K562 (cell line): Measurements from ENCODE around the gene PARD3. TPM values are rescaled to one million over a fixed set of nuclear protein-coding genes. Genes with fewer than 3 reads are reported as not detected.
A peak's percentile ranks its signal among the peaks of the same experiment; 100 is the strongest.

Source experiments
- ATAC-seq: fragments of 200-7000 bp; cut with Tn5 transposase; 3 replicates; pipeline ENCODE4 v1.9.1; 2020; ENCODE audit warnings: moderate library complexity
- BruUV-seq: library from RNA; stranded (reverse); fragments of 400-500 nt; replicated peaks from 2 replicates; lab custom pipeline; 2021; lab: Mats Ljungman, UMichigan
- CTCF ChIA-PET: fragments of 300-600 bp; formaldehyde crosslinking; extraction: SDS; loops from one replicate; lab custom pipeline; 2021; ENCODE audit warnings: low intra/inter-chr PET ratio; lab: Yijun Ruan, JAX
- POLR2A ChIA-PET: fragments of 300-600, 350-650 bp; sonication (Branson Sonifier 250); formaldehyde crosslinking; extraction: SDS; loops from one replicate; lab custom pipeline; 2021; ENCODE audit warnings: antibody characterized with exemption, inconsistent platforms; lab: Yijun Ruan, JAX
- DNase-seq, 4 experiments: peaks; one replicate each; pipeline versions ENCODE4 v3.0.0 to v3.0.0-alpha.2; 2011 to 2018; ENCODE audit warnings: low spot score in 3 of 4, mixed read lengths in 3 of 4; ENCODE audit errors: extremely low read depth in 1 of 4
- FAIRE-seq: peaks from 2 replicates; lab custom pipeline; 2011; peaks lifted over from hg19 to GRCh38; lab: Jason Lieb, UNC
- H2AFZ ChIP-seq: 2 replicates; pipeline ENCODE4 v1.6.0; 2011; ENCODE audit warnings: low read depth, low read length, control low read depth, inconsistent platforms
- H3K27ac ChIP-seq: fragments of 200-600 bp; 3 replicates; pipeline ENCODE4 v1.8.0; 2011; ENCODE audit warnings: low read depth, mild to moderate bottlenecking, control low read depth, inconsistent platforms, low read length, moderate library complexity, mixed read lengths; ENCODE audit errors: extremely low read depth
- H3K27me3 ChIP-seq, 2 experiments: fragments of 300-600 bp in 1 of 2; 2 replicates in 1 of 2; 3 replicates in 1 of 2; pipeline versions ENCODE4 v1.6.0 to v1.8.0; 2011; ENCODE audit warnings: inconsistent platforms in 2 of 2, low read length in 2 of 2, mild to moderate bottlenecking in 1 of 2, mixed read lengths in 1 of 2, moderate library complexity in 1 of 2; ENCODE audit not compliant: control insufficient read depth in 2 of 2, insufficient read depth in 2 of 2
- H3K36me3 ChIP-seq: fragments of 300-600 bp; 3 replicates; pipeline ENCODE4 v1.8.0; 2011; ENCODE audit warnings: mild to moderate bottlenecking, low read length, inconsistent platforms; ENCODE audit not compliant: control insufficient read depth, insufficient read depth
- H3K4me1 ChIP-seq, 2 experiments: fragments of 200-600 bp in 1 of 2; replicated peaks in 1 of 2; 2 replicates in 1 of 2; 3 replicates in 1 of 2; pipeline versions ENCODE4 v1.5.1 to v1.8.0; 2011; ENCODE audit warnings: inconsistent platforms in 2 of 2, low read length in 2 of 2, mild to moderate bottlenecking in 1 of 2, mixed read lengths in 1 of 2, moderate library complexity in 1 of 2; ENCODE audit not compliant: control insufficient read depth in 2 of 2, insufficient read depth in 2 of 2
- H3K4me2 ChIP-seq: 2 replicates; pipeline ENCODE4 v1.6.1; 2011; ENCODE audit warnings: low read length, control low read depth, inconsistent platforms, mixed read lengths; ENCODE audit not compliant: insufficient read depth
- H3K4me3 ChIP-seq: fragments of 200-600 bp; sonication (generic), shearing (Covaris generic); 2 replicates; pipeline ENCODE4 v1.5.1; 2016; ENCODE audit warnings: control low read depth, inconsistent platforms
- H3K79me2 ChIP-seq: fragments of 200-600 bp; 3 replicates; pipeline ENCODE4 v1.8.0; 2011; ENCODE audit warnings: low read length, inconsistent platforms; ENCODE audit not compliant: control insufficient read depth, insufficient read depth
- H3K9ac ChIP-seq, 2 experiments: 2 replicates each; pipeline versions ENCODE4 v1.6.0 to v1.6.1; 2011; ENCODE audit warnings: low read depth in 2 of 2, low read length in 2 of 2, control low read depth in 1 of 2, inconsistent platforms in 1 of 2, mild to moderate bottlenecking in 1 of 2, mixed read lengths in 1 of 2; ENCODE audit not compliant: insufficient read depth in 1 of 2
- H3K9me1 ChIP-seq: one replicate; pipeline ENCODE4 v1.6.0; 2011; ENCODE audit warnings: inconsistent platforms, mild to moderate bottlenecking, low read length, moderate library complexity; ENCODE audit not compliant: control insufficient read depth, insufficient read depth
- H3K9me3 ChIP-seq: replicated peaks from 2 replicates; pipeline ENCODE4 v1.5.1; 2011; ENCODE audit warnings: low read depth, low read length, inconsistent platforms; ENCODE audit not compliant: control insufficient read depth, insufficient read depth
- H4K20me1 ChIP-seq: replicated peaks from 2 replicates; pipeline ENCODE4 v1.6.1; 2011; ENCODE audit warnings: low read length, inconsistent platforms, mixed read lengths; ENCODE audit not compliant: control insufficient read depth, insufficient read depth
- HCFC1 ChIP-seq: IDR thresholded peaks from 2 replicates; pipeline ENCODE4 v1.6.1; 2012; ENCODE audit warnings: low read depth, low read length, improper control_type of control experiment
- IRF2 ChIP-seq: sonication (generic); formaldehyde crosslinking; IDR thresholded peaks from 2 replicates; pipeline ENCODE4 v1.8.1; 2022; ENCODE audit warnings: mild to moderate bottlenecking, missing genetic modification reagents
- KLF16 ChIP-seq: IDR thresholded peaks from 2 replicates; pipeline ENCODE4 v1.6.1; 2016; ENCODE audit warnings: antibody characterized with exemption
- NFE2L1 ChIP-seq: fragments of 450-650 bp; IDR thresholded peaks from 2 replicates; pipeline ENCODE4 v1.6.1; 2016; ENCODE audit warnings: missing genetic modification characterization, low read depth, mild to moderate bottlenecking, missing compliant biosample characterization, moderate library complexity, borderline replicate concordance
- RBM25 ChIP-seq: fragments of 200-400 bp; formaldehyde crosslinking; IDR thresholded peaks from 2 replicates; pipeline ENCODE4 v1.6.1; 2018; ENCODE audit warnings: low read length, low read depth, moderate library complexity; ENCODE audit not compliant: severe bottlenecking
- SMARCC2 ChIP-seq: fragments of 450-650 bp; IDR thresholded peaks from 2 replicates; pipeline ENCODE4 v1.6.1; 2017; ENCODE audit warnings: antibody characterized with exemption, moderate library complexity, mild to moderate bottlenecking, low read depth
- TCFL5 ChIP-seq: fragments of 250-450 bp; sonication (Bioruptor Pico); conservative IDR thresholded peaks from 2 replicates; pipeline ENCODE4 v1.6.1; 2021; ENCODE audit warnings: mild to moderate bottlenecking, moderate library complexity, matching md5 sums
- ZBTB7A ChIP-seq: IDR thresholded peaks from 2 replicates; pipeline ENCODE4 v1.6.1; 2011; ENCODE audit warnings: low read depth, mild to moderate bottlenecking, low read length, moderate library complexity, borderline replicate concordance; ENCODE audit not compliant: control insufficient read depth
- ZNF408 ChIP-seq: fragments of 250-450 bp; sonication (Bioruptor Pico); IDR thresholded peaks from 2 replicates; pipeline ENCODE4 v1.4.0; 2020; ENCODE audit warnings: low read depth, mild to moderate bottlenecking, moderate library complexity
- ZNF780A ChIP-seq: fragments of 250-450 bp; sonication (Bioruptor Pico); IDR thresholded peaks from 2 replicates; pipeline ENCODE4 v1.5.0; 2021; ENCODE audit warnings: mild to moderate bottlenecking
- WGBS: fragments of 100-300 bp; shearing (Covaris generic); methylation state at CpG from one replicate; pipeline ENCODE4 v1.1.6; 2016; ENCODE audit warnings: low coverage, mixed read lengths; ENCODE audit not compliant: insufficient coverage; ENCODE audit errors: missing lambda C conversion rate; 5-methylcytosine and 5-hydroxymethylcytosine counted together
- in situ Hi-C: fragments of 300-500 bp; cut with MboI; formaldehyde crosslinking; loops from 4 replicates; pipeline ENCODE4 v1.15.0; 2018; ENCODE audit warnings: inconsistent platforms, mixed read lengths
- intact Hi-C: fragments of 100-400 bp; cut with micrococcal nuclease; formaldehyde crosslinking; loops from 2 replicates; pipeline ENCODE4 v1.14.2; 2022
- polyA plus RNA-seq, 8 experiments: library from polyadenylated mRNA; depleted of rRNA in 4 of 8; stranded (reverse) in 5 of 8; unstranded in 3 of 8; fragments of >200 nt; fragmentation: Nextera tagmentation in 2 of 8; fragmentation: Illumina TruSeq in 1 of 8; extraction: Ambion mirVana in 2 of 8; extraction: Trizol in 1 of 8; gene quantifications; 2 replicates each; pipeline versions ENCODE4 v1.2.1 to v1.2.3, GENCODE V29; 2011 to 2014; ENCODE audit warnings: inconsistent platforms in 1 of 8, missing spikeins in 1 of 8
- total RNA-seq, 7 experiments: library from RNA; depleted of rRNA in 6 of 7; stranded (reverse); fragments of >200 nt in 6 of 7; fragmentation: Illumina TruSeq in 2 of 7; extraction: Trizol in 2 of 7; gene quantifications; 2 replicates each; pipeline versions ENCODE4 v1.2.1 to v1.2.3, GENCODE V29; 2011 to 2021; ENCODE audit warnings: low replicate concordance in 1 of 7
- TF ChIP-seq, protein P1 (sequence below): fragments of 450-650 bp; formaldehyde crosslinking; IDR thresholded peaks from 2 replicates; pipeline ENCODE4 v1.4.0; 2022; ENCODE audit warnings: missing genetic modification characterization

Gene PARD3
- total and polyA plus RNA-seq, 9 of the 15 experiments (the other 6 are each of a cell fraction or from before 2014, with no cell fraction given), result 2.7 to 11.7 (median 7.7) TPM

DNA sequence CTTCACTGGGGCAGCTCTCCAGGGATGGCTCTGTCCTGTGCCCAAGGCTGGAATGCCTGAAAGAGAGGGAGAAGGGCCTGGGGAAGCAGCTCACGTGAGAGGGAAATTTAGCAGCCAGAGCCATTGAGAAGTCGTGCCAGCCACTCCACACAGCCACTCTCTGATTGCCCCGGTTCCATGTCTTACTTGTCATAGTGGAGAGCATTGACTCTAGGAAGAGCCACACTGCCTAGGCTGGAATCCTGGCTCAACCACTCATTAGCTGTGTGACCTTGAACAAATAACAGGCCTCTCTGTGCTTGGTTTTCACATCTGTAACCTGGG, 728.0 kb downstream of the PARD3 start:
- no peaks in the 10 kb centered on the region for H3K79me2 ChIP-seq
- no peak for ATAC-seq
- 0% methylated on average over 2 of the region's 3 CpGs for WGBS
- TF ChIP-seq RBM25 (peak; percentile 37), ZNF780A (CRISPR knock-in tag) (no peak)
- TF ChIP-seq, all 486 proteins: peak for 1
- Histone ChIP-seq H3K27ac (no peak overlapping the region), H3K9ac (no peak overlapping the region), H3K4me3 (no peak overlapping the region), H2AFZ (no peak overlapping the region), H3K9me3 (no peaks in the 10 kb centered on the region), H3K4me2 (no peak overlapping the region), H4K20me1 (no peaks in the 10 kb centered on the region), H3K9me1 (no peaks in the 10 kb centered on the region), H3K27me3 (peaks cover 0 to 7% of the 10 kb centered on the region in 2 experiments; a peak in 3 of 5 replicates), H3K4me1 (peaks cover 0 to 3% of the 10 kb centered on the region in 2 experiments; a peak in 1 of 5 replicates), H3K36me3 (no peaks in the 10 kb centered on the region)
- FAIRE-seq, result no peak
- in situ Hi-C loops, result no loop called here
- ChIA-PET CTCF (no interaction called here), POLR2A (no interaction called here)
- intact Hi-C loops, result no loop called here
- no peak for DNase-seq
- BruUV-seq, result no TSS peak

DNA sequence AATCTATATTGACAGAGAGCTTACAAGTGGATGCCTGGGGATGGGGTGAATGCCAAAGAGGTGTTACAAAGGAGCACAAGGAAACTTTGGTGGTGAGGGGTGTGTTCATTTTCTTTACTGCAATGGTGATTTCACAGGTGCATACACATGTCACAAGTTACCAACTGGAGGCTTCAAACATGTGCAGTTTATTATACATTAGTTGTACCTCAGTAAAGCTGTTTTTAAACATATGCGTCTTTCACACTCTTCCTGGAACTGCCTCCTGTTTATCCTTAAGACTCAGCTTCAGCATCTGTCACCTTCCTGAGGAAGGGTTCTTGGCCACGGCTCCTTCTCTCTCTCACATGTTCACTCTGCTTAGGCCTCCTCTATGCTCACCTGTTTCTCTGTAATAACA, 731.5 kb downstream of the PARD3 start:
- ChIA-PET POLR2A (no interaction called here), CTCF (no interaction called here)
- Histone ChIP-seq H3K27ac (no peak overlapping the region), H4K20me1 (no peaks in the 10 kb centered on the region), H3K9me3 (no peaks in the 10 kb centered on the region), H3K4me1 (peaks cover 0 to 3% of the 10 kb centered on the region in 2 experiments; a peak in 1 of 5 replicates), H3K27me3 (peaks cover 6 to 30% of the 10 kb centered on the region in 2 experiments), H3K79me2 (no peaks in the 10 kb centered on the region), H2AFZ (no peak overlapping the region), H3K9me1 (no peaks in the 10 kb centered on the region), H3K36me3 (no peaks in the 10 kb centered on the region), H3K9ac (no peak overlapping the region), H3K4me3 (no peak overlapping the region), H3K4me2 (no peak overlapping the region)
- BruUV-seq, result no TSS peak
- intact Hi-C loops, result no loop called here
- WGBS, result 8% methylated on average over 2 of the region's 2 CpGs
- FAIRE-seq (no peak), DNase-seq (no peak), ATAC-seq (no peak)
- TF ChIP-seq TCFL5 (CRISPR knock-in tag) (no peak), HCFC1 (no peak), ZBTB7A (no peak), NFE2L1 (no peak), SMARCC2 (no peak), KLF16 (no peak), ZNF408 (CRISPR knock-in tag) (no peak), IRF2 (CRISPR knock-in tag) (no peak)
- TF ChIP-seq, protein P1, sequence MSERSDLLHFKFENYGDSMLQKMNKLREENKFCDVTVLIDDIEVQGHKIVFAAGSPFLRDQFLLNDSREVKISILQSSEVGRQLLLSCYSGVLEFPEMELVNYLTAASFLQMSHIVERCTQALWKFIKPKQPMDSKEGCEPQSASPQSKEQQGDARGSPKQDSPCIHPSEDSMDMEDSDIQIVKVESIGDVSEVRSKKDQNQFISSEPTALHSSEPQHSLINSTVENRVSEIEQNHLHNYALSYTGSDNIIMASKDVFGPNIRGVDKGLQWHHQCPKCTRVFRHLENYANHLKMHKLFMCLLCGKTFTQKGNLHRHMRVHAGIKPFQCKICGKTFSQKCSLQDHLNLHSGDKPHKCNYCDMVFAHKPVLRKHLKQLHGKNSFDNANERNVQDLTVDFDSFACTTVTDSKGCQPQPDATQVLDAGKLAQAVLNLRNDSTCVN (CRISPR knock-in tag), result no peak
- in situ Hi-C loops, result no loop called here
